ENCODE results near the gene BLTP3A.
A peak's percentile ranks its signal among the peaks of the same experiment; 100 is the strongest.

Gene BLTP3A

GRCh38 chr6:34819571-34820480 lies 27.9 kb downstream of the BLTP3A start:
- no peak for DNase-seq
- TF ChIP-seq CTCF (IDR thresholded peaks at IDR 0.05; ENCODE audit: low read depth, low read length, missing control alignments) = no peak
- in situ Hi-C loops (cut with HindIII; ENCODE audit: low pct_ligation_motif_present, low sequenced_read_pairs) = no loop called here
- Histone ChIP-seq H3K36me3 (replicated peaks) (no peaks in the 10 kb centered on the region), H3K27me3 (replicated peaks) (no peaks in the 10 kb centered on the region), H3K27ac (no peak overlapping the region), H3K4me3 (ENCODE audit: low read depth, low read length) (no peak overlapping the region)

GRCh38 chr6:34829137-34829536 lies 37.3 kb downstream of the BLTP3A start:
- H3K27me3 ChIP-seq (replicated peaks) = no peaks in the 10 kb centered on the region
- no peaks in the 10 kb centered on the region for H3K36me3 ChIP-seq (replicated peaks)
- H3K4me3 ChIP-seq (ENCODE audit: low read depth, low read length) = no peak overlapping the region
- no peak for TF ChIP-seq CTCF (IDR thresholded peaks at IDR 0.05; ENCODE audit: low read depth, low read length, missing control alignments)
- DNase-seq = no peak
- in situ Hi-C loops (cut with HindIII; ENCODE audit: low pct_ligation_motif_present, low sequenced_read_pairs) = no loop called here
- no peak overlapping the region for H3K27ac ChIP-seq

GRCh38 chr6:34832942-34833341 lies 41.1 kb downstream of the BLTP3A start:
- H3K36me3 ChIP-seq (replicated peaks) = peaks cover 3% of the 10 kb centered on the region
- no peak for TF ChIP-seq CTCF (IDR thresholded peaks at IDR 0.05; ENCODE audit: low read depth, low read length, missing control alignments)
- no peak overlapping the region for H3K27ac ChIP-seq
- no peak for DNase-seq
- H3K27me3 ChIP-seq (replicated peaks) = no peaks in the 10 kb centered on the region
- in situ Hi-C loops (cut with HindIII; ENCODE audit: low pct_ligation_motif_present, low sequenced_read_pairs) = no loop called here
- no peak overlapping the region for H3K4me3 ChIP-seq (ENCODE audit: low read depth, low read length)

GRCh38 chr6:34834789-34835518 lies 43.1 kb downstream of the BLTP3A start:
- H3K27ac ChIP-seq = no peak overlapping the region
- DNase-seq = peak; percentile 65

GRCh38 chr6:34836008-34836407 lies 44.1 kb downstream of the BLTP3A start:
- no peak for TF ChIP-seq CTCF (IDR thresholded peaks at IDR 0.05; ENCODE audit: low read depth, low read length, missing control alignments)
- in situ Hi-C loops (cut with HindIII; ENCODE audit: low pct_ligation_motif_present, low sequenced_read_pairs) = no loop called here

More at GRCh38 chr6:34834789-34835518, 43.1 kb downstream of the BLTP3A start:
- Histone ChIP-seq H3K4me3 (ENCODE audit: low read depth, low read length) (no peak overlapping the region), H3K27me3 (replicated peaks) (no peaks in the 10 kb centered on the region), H3K36me3 (replicated peaks) (peaks cover 3% of the 10 kb centered on the region)
- in situ Hi-C loops (cut with HindIII; ENCODE audit: low pct_ligation_motif_present, low sequenced_read_pairs) = no loop called here
- no peak for TF ChIP-seq CTCF (IDR thresholded peaks at IDR 0.05; ENCODE audit: low read depth, low read length, missing control alignments)

More at GRCh38 chr6:34836008-34836407, 44.1 kb downstream of the BLTP3A start:
- no peak overlapping the region for H3K4me3 ChIP-seq (ENCODE audit: low read depth, low read length)
- DNase-seq = no peak
- no peak overlapping the region for H3K27ac ChIP-seq
- H3K36me3 ChIP-seq (replicated peaks) = peaks cover 3% of the 10 kb centered on the region
- no peaks in the 10 kb centered on the region for H3K27me3 ChIP-seq (replicated peaks)

Data from brain microvascular endothelial cell (primary cell).